WTC11 (cell line): ENCODE results near the gene ULK4. TPM values are rescaled to one million over a fixed set of nuclear protein-coding genes. Genes with fewer than 3 reads are reported as not detected.

ENCODE experiments used
- ATAC-seq: fragments of 200-7000 bp; cut with Tn5 transposase; 2 replicates; pipeline ENCODE4 v1.10.0; 2021; ENCODE audit warnings: mild to moderate bottlenecking, moderate library complexity
- CTCF ChIA-PET: fragments of 300-600 bp; sonication (Branson Sonifier 250); formaldehyde crosslinking; loops from one replicate; lab custom pipeline; 2021; ENCODE audit warnings: antibody characterized with exemption; lab: Charles Lee
- POLR2A ChIA-PET: fragments of 350-600 bp; sonication (Branson Sonifier 250); formaldehyde crosslinking; loops from one replicate; lab custom pipeline; 2021; ENCODE audit warnings: antibody characterized with exemption; lab: Charles Lee
- DNase-seq: peaks from one replicate; pipeline ENCODE4 v3.0.0; 2021; ENCODE audit warnings: low spot score
- H3K27ac Mint-ChIP-seq: 2 replicates; pipeline ENCODE4 v1.8.0; 2021; ENCODE audit warnings: mixed read lengths
- H3K27me3 Mint-ChIP-seq: 2 replicates; pipeline ENCODE4 v1.8.0; 2021; ENCODE audit warnings: low read depth, mild to moderate bottlenecking, moderate library complexity, mixed read lengths
- H3K36me3 Mint-ChIP-seq: 2 replicates; pipeline ENCODE4 v1.8.0; 2021; ENCODE audit warnings: mixed read lengths
- H3K4me1 Mint-ChIP-seq: 2 replicates; pipeline ENCODE4 v1.8.0; 2022; ENCODE audit warnings: mixed read lengths
- H3K4me3 Mint-ChIP-seq: 2 replicates; pipeline ENCODE4 v1.8.0; 2021; ENCODE audit warnings: mild to moderate bottlenecking, moderate library complexity, mixed read lengths
- H3K9me3 Mint-ChIP-seq: 2 replicates; pipeline ENCODE4 v1.8.0; 2021; ENCODE audit warnings: mixed read lengths
- ATF6 ChIP-seq: sonication (generic); formaldehyde crosslinking; IDR thresholded peaks from 2 replicates; pipeline ENCODE4 v1.8.1; 2023; ENCODE audit warnings: mild to moderate bottlenecking, missing genetic modification reagents
- CDX4 ChIP-seq: fragments of 250-450 bp; sonication (Bioruptor Pico); IDR thresholded peaks from 2 replicates; pipeline ENCODE4 v1.9.0; 2021; ENCODE audit warnings: moderate library complexity, mild to moderate bottlenecking, inconsistent platforms, borderline replicate concordance
- CREB1 ChIP-seq: sonication (generic); formaldehyde crosslinking; IDR thresholded peaks from 2 replicates; pipeline ENCODE4 v1.8.0; 2023; ENCODE audit warnings: mild to moderate bottlenecking, missing genetic modification reagents
- FOXK1 ChIP-seq: sonication (generic); formaldehyde crosslinking; IDR thresholded peaks from 2 replicates; pipeline ENCODE4 v1.8.0; 2022; ENCODE audit warnings: mild to moderate bottlenecking, moderate library complexity, missing genetic modification reagents
- FOXP1 ChIP-seq: sonication (generic); formaldehyde crosslinking; IDR thresholded peaks from 2 replicates; pipeline ENCODE4 v1.8.0; 2022; ENCODE audit warnings: missing genetic modification reagents, mild to moderate bottlenecking, moderate library complexity, borderline replicate concordance
- HMGA2 ChIP-seq: fragments of 250-450 bp; sonication (Bioruptor Pico); IDR thresholded peaks from 2 replicates; pipeline ENCODE4 v1.4.0; 2021; ENCODE audit warnings: mild to moderate bottlenecking, moderate library complexity
- IRF2 ChIP-seq: sonication (generic); formaldehyde crosslinking; IDR thresholded peaks from 2 replicates; pipeline ENCODE4 v1.8.0; 2022; ENCODE audit warnings: low read depth, missing genetic modification reagents, borderline replicate concordance
- JUN ChIP-seq: sonication (generic); formaldehyde crosslinking; IDR thresholded peaks from 2 replicates; pipeline ENCODE4 v1.8.0; 2023; ENCODE audit warnings: mild to moderate bottlenecking, missing genetic modification reagents
- KAT7 ChIP-seq: sonication (generic); formaldehyde crosslinking; IDR thresholded peaks from 2 replicates; pipeline ENCODE4 v1.8.1; 2023; ENCODE audit warnings: missing genetic modification reagents, mild to moderate bottlenecking, borderline replicate concordance
- MXD4 ChIP-seq: fragments of 250-450 bp; sonication (Bioruptor Pico); IDR thresholded peaks from 2 replicates; pipeline ENCODE4 v1.8.0; 2021; ENCODE audit warnings: mild to moderate bottlenecking, moderate library complexity, borderline replicate concordance
- NR1H2 ChIP-seq: sonication (generic); formaldehyde crosslinking; IDR thresholded peaks from 2 replicates; pipeline ENCODE4 v1.9.0; 2021; ENCODE audit warnings: mild to moderate bottlenecking, moderate library complexity, missing genetic modification reagents
- OVOL2 ChIP-seq: fragments of 250-450 bp; sonication (Bioruptor Pico); IDR thresholded peaks from 2 replicates; pipeline ENCODE4 v1.9.0; 2021; ENCODE audit warnings: mild to moderate bottlenecking, borderline replicate concordance
- SMAD3 ChIP-seq: sonication (generic); formaldehyde crosslinking; IDR thresholded peaks from 2 replicates; pipeline ENCODE4 v1.8.0; 2022; ENCODE audit warnings: missing genetic modification reagents, mild to moderate bottlenecking, borderline replicate concordance
- SP1 ChIP-seq: sonication (generic); formaldehyde crosslinking; conservative IDR thresholded peaks from 2 replicates; pipeline ENCODE4 v1.8.1; 2022; ENCODE audit warnings: missing genetic modification reagents
- ZBTB21 ChIP-seq: sonication (generic); formaldehyde crosslinking; IDR thresholded peaks from 2 replicates; pipeline ENCODE4 v1.8.1; 2023; ENCODE audit warnings: mild to moderate bottlenecking, missing genetic modification reagents, borderline replicate concordance
- ZNF232 ChIP-seq: sonication (generic); formaldehyde crosslinking; IDR thresholded peaks from 2 replicates; pipeline ENCODE4 v1.8.0; 2022; ENCODE audit warnings: mild to moderate bottlenecking, missing genetic modification reagents
- ZNF263 ChIP-seq: sonication (generic); formaldehyde crosslinking; IDR thresholded peaks from 2 replicates; pipeline ENCODE4 v1.8.1; 2022; ENCODE audit warnings: low read depth, mild to moderate bottlenecking, moderate library complexity, missing genetic modification reagents
- ZNF317 ChIP-seq: sonication (generic); formaldehyde crosslinking; IDR thresholded peaks from 2 replicates; pipeline ENCODE4 v1.8.1; 2023; ENCODE audit warnings: low read depth, mild to moderate bottlenecking, moderate library complexity, missing genetic modification reagents, borderline replicate concordance
- ZNF396 ChIP-seq: fragments of 250-450 bp; sonication (Bioruptor Pico); IDR thresholded peaks from 2 replicates; pipeline ENCODE4 v1.8.0; 2021; ENCODE audit warnings: mild to moderate bottlenecking, moderate library complexity, borderline replicate concordance
- ZNF423 ChIP-seq: fragments of 250-450 bp; sonication (Bioruptor Pico); IDR thresholded peaks from 2 replicates; pipeline ENCODE4 v2.1.2; 2022; ENCODE audit warnings: mild to moderate bottlenecking, moderate library complexity
- ZNF671 ChIP-seq: fragments of 250-450 bp; sonication (Bioruptor Pico); IDR thresholded peaks from 2 replicates; pipeline ENCODE4 v1.8.0; 2021; ENCODE audit warnings: mild to moderate bottlenecking
- total RNA-seq: library from RNA; stranded (reverse); gene quantifications from 3 replicates; pipeline ENCODE4 v1.2.3, GENCODE V29; 2021
- TF ChIP-seq, protein P1 (sequence below): fragments of 250-450 bp; sonication (Bioruptor Pico); IDR thresholded peaks from 2 replicates; pipeline ENCODE4 v1.9.0; 2021; ENCODE audit warnings: mild to moderate bottlenecking
- TF ChIP-seq, protein P2 (sequence below): fragments of 250-450 bp; sonication (Bioruptor Pico); IDR thresholded peaks from 2 replicates; pipeline ENCODE4 v1.9.0; 2021; ENCODE audit warnings: mild to moderate bottlenecking, borderline replicate concordance
- TF ChIP-seq, protein P3 (sequence below): sonication (generic); formaldehyde crosslinking; IDR thresholded peaks from 2 replicates; pipeline ENCODE4 v1.8.1; 2023; ENCODE audit warnings: mild to moderate bottlenecking, missing genetic modification reagents, moderate library complexity

ULK4 gene
- total RNA-seq, 1 experiment from 2014 or later, result 9.2 TPM

DNA sequence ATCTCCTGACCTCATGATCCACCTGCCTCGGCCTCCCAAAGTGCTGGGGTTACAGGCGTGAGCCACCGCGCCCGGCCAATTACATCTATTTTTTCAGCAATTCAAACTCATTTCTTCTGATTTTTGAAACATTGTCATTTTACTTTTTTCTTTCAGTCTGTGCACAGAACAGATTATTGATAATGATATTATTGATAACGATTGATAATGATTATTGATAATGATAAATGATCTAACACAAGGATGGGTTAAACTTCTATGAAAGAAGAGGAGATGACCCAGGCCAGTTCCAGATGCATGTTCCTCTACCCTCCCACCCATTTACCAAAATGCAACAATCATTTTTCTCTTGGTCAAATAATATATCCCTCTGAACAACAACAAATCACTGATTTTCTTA lies 644.6 kb downstream of the ULK4 start:
- CTCF ChIA-PET, result no interaction called here
- Mint-ChIP-seq H3K9me3 (no peaks in the 10 kb centered on the region), H3K4me3 (no peak overlapping the region)
- TF ChIP-seq, protein P1, sequence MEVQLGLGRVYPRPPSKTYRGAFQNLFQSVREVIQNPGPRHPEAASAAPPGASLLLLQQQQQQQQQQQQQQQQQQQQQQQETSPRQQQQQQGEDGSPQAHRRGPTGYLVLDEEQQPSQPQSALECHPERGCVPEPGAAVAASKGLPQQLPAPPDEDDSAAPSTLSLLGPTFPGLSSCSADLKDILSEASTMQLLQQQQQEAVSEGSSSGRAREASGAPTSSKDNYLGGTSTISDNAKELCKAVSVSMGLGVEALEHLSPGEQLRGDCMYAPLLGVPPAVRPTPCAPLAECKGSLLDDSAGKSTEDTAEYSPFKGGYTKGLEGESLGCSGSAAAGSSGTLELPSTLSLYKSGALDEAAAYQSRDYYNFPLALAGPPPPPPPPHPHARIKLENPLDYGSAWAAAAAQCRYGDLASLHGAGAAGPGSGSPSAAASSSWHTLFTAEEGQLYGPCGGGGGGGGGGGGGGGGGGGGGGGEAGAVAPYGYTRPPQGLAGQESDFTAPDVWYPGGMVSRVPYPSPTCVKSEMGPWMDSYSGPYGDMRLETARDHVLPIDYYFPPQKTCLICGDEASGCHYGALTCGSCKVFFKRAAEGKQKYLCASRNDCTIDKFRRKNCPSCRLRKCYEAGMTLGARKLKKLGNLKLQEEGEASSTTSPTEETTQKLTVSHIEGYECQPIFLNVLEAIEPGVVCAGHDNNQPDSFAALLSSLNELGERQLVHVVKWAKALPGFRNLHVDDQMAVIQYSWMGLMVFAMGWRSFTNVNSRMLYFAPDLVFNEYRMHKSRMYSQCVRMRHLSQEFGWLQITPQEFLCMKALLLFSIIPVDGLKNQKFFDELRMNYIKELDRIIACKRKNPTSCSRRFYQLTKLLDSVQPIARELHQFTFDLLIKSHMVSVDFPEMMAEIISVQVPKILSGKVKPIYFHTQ (CRISPR knock-in tag), result no peak
- TF ChIP-seq FOXP1 (CRISPR knock-in tag) (no peak), SP1 (CRISPR knock-in tag) (no peak), ZNF263 (CRISPR knock-in tag) (no peak), ZNF232 (no peak), ZNF396 (CRISPR knock-in tag) (no peak), ZNF671 (CRISPR knock-in tag) (no peak)
- TF ChIP-seq, all 79 proteins: peak for 0
- DNase-seq (no peak), ATAC-seq (no peak)
- Mint-ChIP-seq H3K27ac (no peak overlapping the region), H3K27me3 (peaks cover 3% of the 10 kb centered on the region; the same call in 1 of the 2 replicates), H3K36me3 (no peaks in the 10 kb centered on the region), H3K4me1 (peaks cover 34% of the 10 kb centered on the region)
- POLR2A ChIA-PET, result no interaction called here

- Mint-ChIP-seq H3K4me1 (peaks cover 17% of the 10 kb centered on the region), H3K9me3 (no peaks in the 10 kb centered on the region), H3K36me3 (no peaks in the 10 kb centered on the region), H3K27ac (no peak overlapping the region), H3K27me3 (no peaks in the 10 kb centered on the region), H3K4me3 (no peak overlapping the region)
- CTCF ChIA-PET, result no interaction called here
- POLR2A ChIA-PET, result no interaction called here
- ATAC-seq (no peak), DNase-seq (no peak)
- TF ChIP-seq NR1H2 (CRISPR knock-in tag) (no peak), ZNF423 (CRISPR knock-in tag) (no peak), ZBTB21 (CRISPR knock-in tag) (no peak), FOXK1 (CRISPR knock-in tag) (no peak), MXD4 (CRISPR knock-in tag) (no peak), CDX4 (no peak), JUN (no peak)
- TF ChIP-seq, protein P2, sequence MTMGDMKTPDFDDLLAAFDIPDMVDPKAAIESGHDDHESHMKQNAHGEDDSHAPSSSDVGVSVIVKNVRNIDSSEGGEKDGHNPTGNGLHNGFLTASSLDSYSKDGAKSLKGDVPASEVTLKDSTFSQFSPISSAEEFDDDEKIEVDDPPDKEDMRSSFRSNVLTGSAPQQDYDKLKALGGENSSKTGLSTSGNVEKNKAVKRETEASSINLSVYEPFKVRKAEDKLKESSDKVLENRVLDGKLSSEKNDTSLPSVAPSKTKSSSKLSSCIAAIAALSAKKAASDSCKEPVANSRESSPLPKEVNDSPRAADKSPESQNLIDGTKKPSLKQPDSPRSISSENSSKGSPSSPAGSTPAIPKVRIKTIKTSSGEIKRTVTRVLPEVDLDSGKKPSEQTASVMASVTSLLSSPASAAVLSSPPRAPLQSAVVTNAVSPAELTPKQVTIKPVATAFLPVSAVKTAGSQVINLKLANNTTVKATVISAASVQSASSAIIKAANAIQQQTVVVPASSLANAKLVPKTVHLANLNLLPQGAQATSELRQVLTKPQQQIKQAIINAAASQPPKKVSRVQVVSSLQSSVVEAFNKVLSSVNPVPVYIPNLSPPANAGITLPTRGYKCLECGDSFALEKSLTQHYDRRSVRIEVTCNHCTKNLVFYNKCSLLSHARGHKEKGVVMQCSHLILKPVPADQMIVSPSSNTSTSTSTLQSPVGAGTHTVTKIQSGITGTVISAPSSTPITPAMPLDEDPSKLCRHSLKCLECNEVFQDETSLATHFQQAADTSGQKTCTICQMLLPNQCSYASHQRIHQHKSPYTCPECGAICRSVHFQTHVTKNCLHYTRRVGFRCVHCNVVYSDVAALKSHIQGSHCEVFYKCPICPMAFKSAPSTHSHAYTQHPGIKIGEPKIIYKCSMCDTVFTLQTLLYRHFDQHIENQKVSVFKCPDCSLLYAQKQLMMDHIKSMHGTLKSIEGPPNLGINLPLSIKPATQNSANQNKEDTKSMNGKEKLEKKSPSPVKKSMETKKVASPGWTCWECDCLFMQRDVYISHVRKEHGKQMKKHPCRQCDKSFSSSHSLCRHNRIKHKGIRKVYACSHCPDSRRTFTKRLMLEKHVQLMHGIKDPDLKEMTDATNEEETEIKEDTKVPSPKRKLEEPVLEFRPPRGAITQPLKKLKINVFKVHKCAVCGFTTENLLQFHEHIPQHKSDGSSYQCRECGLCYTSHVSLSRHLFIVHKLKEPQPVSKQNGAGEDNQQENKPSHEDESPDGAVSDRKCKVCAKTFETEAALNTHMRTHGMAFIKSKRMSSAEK (CRISPR knock-in tag), result no peak
Measured at GRCh38 chr3:41315126-41315525, 646.8 kb downstream of the ULK4 start.

DNA sequence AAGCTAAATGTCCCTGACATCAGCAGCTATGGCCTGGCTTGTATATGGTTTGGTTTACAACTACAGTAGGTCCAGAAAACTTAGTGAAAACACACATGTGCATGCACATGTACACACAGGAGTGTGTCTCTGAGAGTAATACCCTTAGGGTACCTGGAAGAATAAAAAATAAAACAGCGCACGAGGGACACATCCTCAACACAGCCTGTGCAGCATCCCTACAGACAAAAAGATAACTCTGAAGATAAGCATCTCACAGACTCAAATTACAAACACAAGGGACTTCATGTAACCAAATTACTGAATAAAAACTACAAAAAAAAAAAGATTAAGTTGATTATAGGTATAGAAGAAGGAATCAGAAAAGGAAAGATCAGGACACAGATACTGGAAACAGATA lies 653.8 kb downstream of the ULK4 start:
- Mint-ChIP-seq H3K9me3 (no peaks in the 10 kb centered on the region), H3K27me3 (no peaks in the 10 kb centered on the region), H3K4me1 (no peaks in the 10 kb centered on the region), H3K27ac (no peak overlapping the region), H3K4me3 (no peak overlapping the region), H3K36me3 (0 out of 2 replicates have a peak, but pooled peaks cover 3% of the 10 kb centered on the region)
- TF ChIP-seq ATF6 (CRISPR knock-in tag) (no peak), KAT7 (no peak), SMAD3 (CRISPR knock-in tag) (no peak), ZNF263 (CRISPR knock-in tag) (no peak), MXD4 (CRISPR knock-in tag) (no peak), ZNF317 (CRISPR knock-in tag) (no peak), HMGA2 (CRISPR knock-in tag) (no peak), IRF2 (no peak), CREB1 (CRISPR knock-in tag) (no peak), OVOL2 (no peak)
- TF ChIP-seq, protein P3, sequence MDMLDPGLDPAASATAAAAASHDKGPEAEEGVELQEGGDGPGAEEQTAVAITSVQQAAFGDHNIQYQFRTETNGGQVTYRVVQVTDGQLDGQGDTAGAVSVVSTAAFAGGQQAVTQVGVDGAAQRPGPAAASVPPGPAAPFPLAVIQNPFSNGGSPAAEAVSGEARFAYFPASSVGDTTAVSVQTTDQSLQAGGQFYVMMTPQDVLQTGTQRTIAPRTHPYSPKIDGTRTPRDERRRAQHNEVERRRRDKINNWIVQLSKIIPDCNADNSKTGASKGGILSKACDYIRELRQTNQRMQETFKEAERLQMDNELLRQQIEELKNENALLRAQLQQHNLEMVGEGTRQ (CRISPR knock-in tag), result no peak
- ChIA-PET POLR2A (no interaction called here), CTCF (no interaction called here)
- no peak for ATAC-seq
- no peak for DNase-seq
